Fibroblast of lung (primary cell): ENCODE results near the gene PCSK2.

Experiments
- EZH2 ChIP-seq: IDR thresholded peaks from 2 replicates; pipeline ENCODE4 v1.5.1; 2012; ENCODE audit warnings: low read length, control low read depth, mild to moderate bottlenecking; ENCODE audit errors: missing control alignments
- TF ChIP-seq, protein P1 (sequence below), 2 donors: IDR thresholded peaks in 1 of 2; conservative IDR thresholded peaks in 1 of 2; 1 replicate in 1 of 2; 2 replicates in 1 of 2; pipeline ENCODE4 v1.5.1; 2011 to 2012; ENCODE audit warnings: low read length in 2 of 2, control low read depth in 1 of 2, inconsistent platforms in 1 of 2, low read depth in 1 of 2, mild to moderate bottlenecking in 1 of 2

DNA sequence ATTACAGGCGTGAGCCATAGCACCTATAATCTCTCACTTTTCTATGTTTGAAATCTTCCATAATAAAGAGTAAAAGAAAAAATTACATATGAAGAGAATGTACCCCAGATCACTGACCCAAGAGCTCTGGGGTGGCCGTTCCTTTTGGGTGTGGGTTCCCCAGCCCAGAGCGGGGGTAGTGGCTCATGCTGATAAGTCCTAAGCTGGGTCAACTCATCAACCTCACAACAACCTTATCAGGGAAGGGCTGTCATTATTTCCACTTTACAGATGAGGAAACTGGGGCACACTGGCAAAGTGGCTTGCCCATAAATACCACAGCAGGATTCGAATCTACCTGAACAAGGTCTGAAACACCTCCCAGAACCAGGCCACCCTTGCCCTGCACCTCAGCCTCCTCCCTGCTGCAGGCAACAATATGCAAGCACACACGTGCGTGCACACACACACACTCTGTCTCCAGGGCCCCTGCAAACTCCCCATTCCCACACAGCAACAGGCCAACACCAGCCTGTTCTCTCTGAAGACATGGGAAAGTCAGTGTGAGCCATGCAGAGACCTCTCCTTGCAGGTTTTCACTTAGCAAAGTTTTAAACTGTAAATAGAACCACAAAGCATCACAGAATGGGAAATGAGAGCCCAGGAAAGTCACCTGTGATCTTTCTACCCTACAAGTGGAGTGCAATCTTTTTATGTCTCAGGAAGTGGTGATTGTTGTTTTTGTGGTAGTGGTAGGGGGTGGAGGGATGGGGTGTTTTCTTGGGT, 276.6 kb downstream of the PCSK2 start:
- TF ChIP-seq, protein P1, sequence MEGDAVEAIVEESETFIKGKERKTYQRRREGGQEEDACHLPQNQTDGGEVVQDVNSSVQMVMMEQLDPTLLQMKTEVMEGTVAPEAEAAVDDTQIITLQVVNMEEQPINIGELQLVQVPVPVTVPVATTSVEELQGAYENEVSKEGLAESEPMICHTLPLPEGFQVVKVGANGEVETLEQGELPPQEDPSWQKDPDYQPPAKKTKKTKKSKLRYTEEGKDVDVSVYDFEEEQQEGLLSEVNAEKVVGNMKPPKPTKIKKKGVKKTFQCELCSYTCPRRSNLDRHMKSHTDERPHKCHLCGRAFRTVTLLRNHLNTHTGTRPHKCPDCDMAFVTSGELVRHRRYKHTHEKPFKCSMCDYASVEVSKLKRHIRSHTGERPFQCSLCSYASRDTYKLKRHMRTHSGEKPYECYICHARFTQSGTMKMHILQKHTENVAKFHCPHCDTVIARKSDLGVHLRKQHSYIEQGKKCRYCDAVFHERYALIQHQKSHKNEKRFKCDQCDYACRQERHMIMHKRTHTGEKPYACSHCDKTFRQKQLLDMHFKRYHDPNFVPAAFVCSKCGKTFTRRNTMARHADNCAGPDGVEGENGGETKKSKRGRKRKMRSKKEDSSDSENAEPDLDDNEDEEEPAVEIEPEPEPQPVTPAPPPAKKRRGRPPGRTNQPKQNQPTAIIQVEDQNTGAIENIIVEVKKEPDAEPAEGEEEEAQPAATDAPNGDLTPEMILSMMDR (conservative IDR thresholded peaks at IDR 0.05 in 1 of 2, IDR thresholded peaks at IDR 0.05 in 1 of 2; ENCODE audit: low read depth in 1 of 2, low read length in 2 of 2): no peak
- TF ChIP-seq EZH2: no peak
